ENCODE measurements around the gene CLPSL1. TPM values are rescaled to one million over a fixed set of nuclear protein-coding genes. Genes with fewer than 3 reads are reported as not detected.

CLPSL1 gene
- total and polyA plus RNA-seq, 2 of the 13 experiments (the other 11 are each of a cell fraction or from before 2014, with no cell fraction given) = not detected

- TF ChIP-seq RFX3 (CRISPR knock-in tag; IDR thresholded peaks at IDR 0.05) = peak; percentile 74
- TF ChIP-seq ZNF296 (CRISPR knock-in tag; conservative IDR thresholded peaks at IDR 0.05) = no peak
- TF ChIP-seq ZBTB14 (CRISPR knock-in tag; IDR thresholded peaks at IDR 0.05) = no peak
- no peak for TF ChIP-seq ZBTB43 (CRISPR knock-in tag; conservative IDR thresholded peaks at IDR 0.05)
- no peak for TF ChIP-seq ZSCAN29 (CRISPR knock-in tag; conservative IDR thresholded peaks at IDR 0.05)
- no peak for TF ChIP-seq ZMYM3 (CRISPR knock-in tag; IDR thresholded peaks at IDR 0.05)
- TF ChIP-seq ZEB1 (IDR thresholded peaks at IDR 0.05; ENCODE audit: insufficient replicate concordance, low read depth) = no peak
- no peak for TF ChIP-seq ZFP82 (CRISPR knock-in tag; IDR thresholded peaks at IDR 0.05; ENCODE audit: borderline replicate concordance)
- no peak for TF ChIP-seq ZNF556 (CRISPR knock-in tag; IDR thresholded peaks at IDR 0.05; ENCODE audit: borderline replicate concordance)
- TF ChIP-seq ZNF605 (CRISPR knock-in tag; IDR thresholded peaks at IDR 0.05) = no peak
- TF ChIP-seq ZHX2 (IDR thresholded peaks at IDR 0.05; ENCODE audit: low read depth) = no peak
- TF ChIP-seq ZHX2 (CRISPR knock-in tag; IDR thresholded peaks at IDR 0.05; ENCODE audit: borderline replicate concordance) = no peak
- no peak for TF ChIP-seq MXD4 (CRISPR knock-in tag; IDR thresholded peaks at IDR 0.05)
- no peak; the same call in 1 of the 2 replicates for TF ChIP-seq MYPOP (CRISPR knock-in tag; IDR thresholded peaks at IDR 0.05)
- TF ChIP-seq TMF1 (CRISPR knock-in tag; IDR thresholded peaks at IDR 0.05; ENCODE audit: low read depth) = peak; percentile 45; the same call in 1 of the 2 replicates
- no peak for TF ChIP-seq ZNF720 (CRISPR knock-in tag; IDR thresholded peaks at IDR 0.05)
- TF ChIP-seq HDAC1 (CRISPR knock-in tag; IDR thresholded peaks at IDR 0.05) = no peak
- TF ChIP-seq ZNF354B (CRISPR knock-in tag; IDR thresholded peaks at IDR 0.05) = no peak
- no peak for TF ChIP-seq HINFP (CRISPR knock-in tag; IDR thresholded peaks at IDR 0.05; ENCODE audit: low read depth)
- TF ChIP-seq JUND (CRISPR knock-in tag; IDR thresholded peaks at IDR 0.05) = no peak
- no peak for TF ChIP-seq ARNTL (CRISPR knock-in tag; IDR thresholded peaks at IDR 0.05)
Observed at GRCh38 chr6:35731414-35731735, 49.4 kb upstream of the CLPSL1 start (continued).
